ENCODE results near the gene FOXK1. TPM values are rescaled to one million over a fixed set of nuclear protein-coding genes. Genes with fewer than 3 reads are reported as not detected.

Gene FOXK1
- total RNA-seq, 6 donors from 2014 or later = 25.1 to 40.7 (median 34.1) TPM

DNA sequence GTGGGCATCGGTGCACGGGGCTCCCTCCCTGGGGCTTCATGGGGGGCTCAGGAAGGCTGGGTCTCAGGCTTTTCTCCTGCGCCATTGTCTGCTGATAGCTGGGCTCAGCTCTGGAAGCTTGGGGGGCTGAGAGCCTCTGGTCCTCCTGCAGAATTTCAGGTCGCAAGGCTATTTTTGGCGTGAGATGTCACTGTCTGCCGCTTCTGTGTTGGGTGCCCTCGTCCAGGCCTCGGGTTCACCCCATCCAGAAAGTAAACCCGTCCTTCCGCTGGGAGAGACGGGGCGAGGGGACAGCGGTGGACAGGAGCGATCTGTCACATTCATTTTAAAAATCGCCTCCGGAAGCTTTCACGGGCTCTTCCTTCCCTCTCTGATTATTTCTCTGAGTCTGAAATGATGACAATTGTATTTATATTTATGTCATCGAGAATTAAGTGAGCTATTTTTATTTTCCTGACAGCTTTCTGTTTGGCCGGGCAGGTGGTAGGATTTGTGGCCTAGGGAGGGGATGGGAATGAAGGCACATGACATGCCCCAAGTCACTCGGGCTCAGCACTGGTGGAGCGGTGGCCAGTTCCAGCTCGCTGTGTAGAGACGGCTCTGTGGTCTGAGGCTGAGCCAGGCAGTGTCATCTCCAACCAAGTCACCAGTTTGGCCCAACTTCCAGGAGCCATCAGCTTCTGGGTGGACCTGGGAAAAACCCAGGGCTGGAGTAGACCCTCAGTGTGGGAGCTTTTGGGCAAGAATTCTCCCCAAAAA, 52.7 kb downstream of the FOXK1 start:
- ATAC-seq (ENCODE audit: low FRiP score in 2 of 2) (no peak), DNase-seq (no peak)
- WGBS, 2 donors = 70 to 75% methylated on average over 18 to 23 of the region's 23 CpGs
- Histone ChIP-seq H3K9me3 (no peaks in the 10 kb centered on the region), H3K4me1 (peaks cover 19 to 49% (median 32%) of the 10 kb centered on the region in 4 donors), H3K36me3 (peaks cover 0 to 3% (median 0%) of the 10 kb centered on the region in 4 donors), H3K27ac (peak overlapping the region in 3 of 4 donors; percentile 13 to 43 (median 38)), H3K4me3 (no peak overlapping the region), H3K27me3 (no peaks in the 10 kb centered on the region)
- no peak for TF ChIP-seq POLR2A (IDR thresholded peaks at IDR 0.05)
- no peak for TF ChIP-seq CTCF (IDR thresholded peaks at IDR 0.05)
- TF ChIP-seq POLR2AphosphoS5 (IDR thresholded peaks at IDR 0.05) = no peak
- no peak for TF ChIP-seq EP300 (IDR thresholded peaks at IDR 0.05)

GRCh38 chr7:4737300-4737699, 55.2 kb downstream of the FOXK1 start:
- ATAC-seq (ENCODE audit: low FRiP score in 2 of 2) (no peak), DNase-seq (no peak)
- 92 to 94% methylated on average over 15 of the region's 15 CpGs for WGBS, 2 donors
- Histone ChIP-seq H3K4me1 (peaks cover 22 to 46% (median 33%) of the 10 kb centered on the region in 4 donors), H3K9me3 (no peaks in the 10 kb centered on the region), H3K27ac (no peak overlapping the region), H3K27me3 (no peaks in the 10 kb centered on the region), H3K36me3 (peaks cover 3 to 15% (median 8%) of the 10 kb centered on the region in 4 donors), H3K4me3 (no peak overlapping the region)
- TF ChIP-seq POLR2A (IDR thresholded peaks at IDR 0.05) (no peak), POLR2AphosphoS5 (IDR thresholded peaks at IDR 0.05) (no peak), EP300 (IDR thresholded peaks at IDR 0.05) (no peak), CTCF (IDR thresholded peaks at IDR 0.05) (no peak)

DNA sequence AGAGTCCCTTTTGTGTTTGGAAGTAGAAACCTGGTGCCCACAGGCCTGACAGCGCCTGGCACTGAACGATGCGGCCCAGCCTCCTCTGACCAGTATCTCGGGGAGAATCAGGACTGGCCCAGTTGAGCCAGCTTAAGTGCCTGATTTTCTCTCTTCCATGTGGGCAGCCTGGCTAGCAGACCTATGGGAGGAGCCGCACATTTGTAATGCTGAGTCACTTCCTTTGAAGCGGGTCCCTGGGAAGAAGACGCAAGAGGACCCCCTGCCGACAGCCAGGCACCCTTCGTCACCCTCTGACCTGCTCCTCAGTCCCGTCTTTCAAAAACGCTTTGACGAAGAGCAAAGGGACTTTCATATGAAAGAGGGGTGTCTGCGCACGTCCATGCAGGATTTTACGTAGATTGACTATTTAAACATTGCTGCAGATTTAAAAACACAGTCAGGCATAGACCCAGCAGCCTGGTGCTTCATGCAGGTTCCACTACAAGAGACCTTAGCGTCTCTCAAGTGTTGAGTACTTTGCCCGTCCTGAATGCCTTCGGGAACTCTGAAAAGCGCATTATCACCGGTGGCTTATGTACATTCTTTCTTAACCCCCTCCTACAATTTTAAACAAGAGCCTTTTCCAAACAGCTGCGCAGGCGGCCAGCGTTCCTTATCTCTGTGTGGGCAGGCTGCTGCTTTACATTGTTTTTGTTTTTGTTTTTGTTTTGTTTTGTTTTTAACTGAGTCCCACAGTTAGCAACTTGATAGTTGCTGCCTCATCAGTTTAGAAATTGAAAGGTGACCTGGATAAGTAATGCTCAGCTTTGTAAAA, 56.8 kb downstream of the FOXK1 start:
- peak in 1 of 6 experiments; percentile 7 for TF ChIP-seq CTCF (IDR thresholded peaks at IDR 0.05)
- TF ChIP-seq POLR2AphosphoS5 (IDR thresholded peaks at IDR 0.05) = peak; percentile 7 to 53
- no peak for TF ChIP-seq EP300 (IDR thresholded peaks at IDR 0.05)
- peak in 1 of 4 donors; percentile 21 for TF ChIP-seq POLR2A (IDR thresholded peaks at IDR 0.05)
- WGBS, 2 donors = 18 to 19% methylated on average over 23 of the region's 23 CpGs
- Histone ChIP-seq H3K27me3 (no peaks in the 10 kb centered on the region), H3K27ac (peak overlapping the region; percentile 66 to 89 (median 71)), H3K4me1 (peaks cover 30 to 48% (median 42%) of the 10 kb centered on the region in 4 donors), H3K36me3 (peaks cover 4 to 24% (median 12%) of the 10 kb centered on the region in 4 donors), H3K9me3 (no peaks in the 10 kb centered on the region), H3K4me3 (peak overlapping the region in 3 of 4 donors; percentile 20 to 43 (median 38))
- DNase-seq (peak in 1 of 2 donors; percentile 71), ATAC-seq (ENCODE audit: low FRiP score in 2 of 2) (peak; percentile 56 to 86)

GRCh38 chr7:4739528-4739992, 57.5 kb downstream of the FOXK1 start:
- H3K27me3 ChIP-seq = no peaks in the 10 kb centered on the region
- peak in 1 of 2 donors; percentile 46 for DNase-seq
- WGBS, 2 donors = 34 to 42% methylated on average over 15 to 16 of the region's 16 CpGs
- H3K4me1 ChIP-seq = peaks cover 36 to 48% (median 46%) of the 10 kb centered on the region in 4 donors
- peaks cover 4 to 24% (median 12%) of the 10 kb centered on the region in 4 donors for H3K36me3 ChIP-seq
- TF ChIP-seq POLR2A (IDR thresholded peaks at IDR 0.05) (no peak), CTCF (IDR thresholded peaks at IDR 0.05) (peak; percentile 48 to 66 (median 54)), EP300 (IDR thresholded peaks at IDR 0.05) (no peak), POLR2AphosphoS5 (IDR thresholded peaks at IDR 0.05) (peak in 1 of 2 donors; percentile 20)
- ATAC-seq (ENCODE audit: low FRiP score in 2 of 2) = peak; percentile 60 to 80
- no peaks in the 10 kb centered on the region for H3K9me3 ChIP-seq
- peak overlapping the region in 3 of 4 donors; percentile 20 to 43 (median 38) for H3K4me3 ChIP-seq
- H3K27ac ChIP-seq = peak overlapping the region; percentile 66 to 89 (median 71)

Data from upper lobe of left lung (tissue), 6 donors.